HG02981 (cell line): ENCODE data around the gene KLHL41.
"Not testable (repeated sequence)": the region's sequence is repeated elsewhere in the genome, so short reads cannot be mapped to it uniquely, and the experiment has no call there.

ENCODE experiments used
- ATAC-seq: cut with Tn5 transposase; IDR thresholded peaks from one replicate; pipeline ENCODE4 v1.9.1; 2021; ENCODE audit warnings: mild to moderate bottlenecking, moderate library complexity; ENCODE audit not compliant: unreplicated experiment

The KLHL41 gene

GRCh38 chr2:169507698-169508097 lies 1.8 kb upstream of the KLHL41 start:
- no peak for ATAC-seq

DNA sequence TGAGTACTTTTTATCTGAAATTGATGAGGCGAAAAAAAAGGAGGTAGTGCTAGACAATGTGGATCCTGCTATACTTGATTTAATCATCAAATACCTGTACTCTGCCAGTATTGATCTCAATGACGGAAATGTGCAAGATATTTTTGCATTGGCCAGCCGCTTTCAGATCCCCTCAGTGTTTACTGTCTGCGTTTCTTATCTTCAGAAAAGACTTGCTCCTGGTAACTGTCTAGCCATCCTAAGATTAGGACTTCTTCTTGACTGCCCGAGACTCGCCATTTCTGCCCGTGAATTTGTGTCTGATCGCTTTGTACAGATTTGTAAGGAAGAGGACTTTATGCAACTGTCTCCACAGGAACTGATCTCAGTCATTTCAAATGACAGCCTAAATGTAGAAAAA lies 453 bp downstream of the KLHL41 start:
- no peak for ATAC-seq

- no peak for ATAC-seq
Measured at GRCh38 chr2:169510496-169510895, 994 bp downstream of the KLHL41 start.

DNA sequence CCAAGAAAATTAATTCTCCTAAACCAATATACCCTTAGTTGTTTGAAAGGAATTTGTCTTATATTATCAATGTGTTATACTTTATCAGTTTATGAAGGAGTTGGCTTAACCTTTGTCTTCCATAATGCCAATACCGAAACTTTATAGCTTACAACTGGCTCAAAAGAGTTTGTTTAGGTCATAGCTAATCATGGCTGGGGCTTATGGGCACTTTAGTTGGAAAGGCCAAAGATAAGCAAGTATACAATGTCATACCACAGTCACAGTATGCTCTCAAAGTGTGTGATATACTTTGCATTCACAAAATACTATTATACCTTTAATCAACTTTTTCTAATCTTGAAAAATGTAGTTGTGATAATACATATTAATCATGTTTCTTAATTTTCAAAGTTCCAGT lies 2.3 kb downstream of the KLHL41 start:
- ATAC-seq = no peak

- no peak for ATAC-seq
Measured at GRCh38 chr2:169512525-169512924, 3.0 kb downstream of the KLHL41 start.

DNA sequence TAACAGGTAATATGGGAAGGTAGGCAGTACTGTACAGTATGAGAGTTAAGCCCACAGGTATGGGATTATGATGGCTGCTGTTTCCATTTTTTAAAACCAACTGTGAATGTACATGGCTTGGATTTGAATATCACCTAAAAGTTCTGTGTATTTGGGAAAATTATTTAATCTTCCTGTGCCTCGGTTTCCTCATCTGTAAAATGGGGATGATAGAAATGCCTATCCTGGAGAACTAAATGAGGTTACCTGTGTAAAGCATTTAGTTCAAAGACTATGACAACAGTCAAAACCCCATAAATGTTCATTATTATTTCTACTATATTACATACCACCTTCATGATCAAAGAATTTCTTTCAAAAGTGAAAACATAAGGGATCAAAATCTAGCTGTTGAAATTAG lies 3.6 kb downstream of the KLHL41 start:
- ATAC-seq = no peak

DNA sequence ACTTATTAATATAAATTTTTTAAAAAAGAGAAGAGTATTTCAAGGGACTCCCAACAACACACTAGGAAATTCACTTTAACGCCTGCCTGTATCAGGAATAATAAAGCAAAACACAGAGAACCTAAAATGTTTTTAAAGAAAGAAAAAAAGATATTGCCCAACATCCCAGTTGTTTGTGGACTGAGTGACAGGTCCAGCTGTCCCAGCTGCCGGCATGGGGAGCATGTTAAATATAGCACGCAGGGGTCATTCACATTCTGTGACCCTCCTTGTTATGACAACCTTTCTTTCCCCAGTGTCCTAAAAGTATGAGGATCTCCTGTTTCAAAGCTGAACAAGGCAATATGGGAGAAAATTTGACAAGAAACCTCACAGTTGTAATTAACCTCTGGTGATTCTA lies 4.4 kb downstream of the KLHL41 start:
- ATAC-seq = no peak

DNA sequence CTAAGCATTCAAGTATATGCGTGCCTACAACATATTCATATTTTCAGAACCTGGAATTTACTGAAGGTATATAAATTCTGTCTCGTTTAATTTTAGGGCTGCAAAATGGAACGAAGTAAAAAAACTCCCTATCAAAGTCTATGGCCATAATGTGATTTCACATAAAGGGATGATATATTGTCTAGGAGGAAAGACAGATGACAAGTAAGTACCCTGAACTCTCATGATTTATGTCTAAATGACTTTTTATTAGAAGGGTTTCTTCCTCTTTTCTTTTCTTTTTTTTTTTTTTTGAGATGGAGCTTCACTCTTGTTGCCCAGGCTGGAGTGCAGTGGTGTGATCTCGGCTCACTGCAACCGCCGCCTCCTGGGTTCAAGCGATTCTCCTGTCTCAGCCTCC lies 5.3 kb downstream of the KLHL41 start:
- not testable (repeated sequence) for ATAC-seq

GRCh38 chr2:169516488-169516995 lies 7.0 kb downstream of the KLHL41 start:
- not testable (repeated sequence) for ATAC-seq

GRCh38 chr2:169520896-169521295 lies 11.4 kb downstream of the KLHL41 start:
- no peak for ATAC-seq

DNA sequence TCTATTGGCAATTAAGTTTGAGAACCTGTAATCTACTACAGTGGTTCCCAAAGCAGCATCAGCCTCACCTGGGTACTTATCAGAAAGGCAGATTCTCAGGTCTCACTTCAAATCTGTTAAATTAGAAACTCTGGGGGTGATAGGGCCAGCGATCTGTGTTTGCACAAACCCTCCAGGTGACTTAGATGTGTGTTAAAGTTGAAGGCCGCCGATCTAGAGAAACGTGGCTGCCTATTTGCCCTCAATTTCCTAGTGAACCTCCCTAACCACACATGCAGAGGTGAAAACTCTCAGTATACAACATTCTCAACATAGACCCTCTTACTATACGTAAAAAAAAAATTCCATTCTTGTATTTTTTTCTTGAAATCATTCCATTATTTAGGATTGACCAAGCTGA lies 14.2 kb downstream of the KLHL41 start:
- ATAC-seq = no peak

GRCh38 chr2:169525434-169525833 lies 15.9 kb downstream of the KLHL41 start:
- no peak for ATAC-seq

- no peak for ATAC-seq
Measured at GRCh38 chr2:169526451-169526850, 16.9 kb downstream of the KLHL41 start.

GRCh38 chr2:169528271-169528701 lies 18.8 kb downstream of the KLHL41 start:
- peak; percentile 91 for ATAC-seq

- not testable (repeated sequence) for ATAC-seq
Measured at GRCh38 chr2:169539460-169539859, 30.0 kb downstream of the KLHL41 start.

DNA sequence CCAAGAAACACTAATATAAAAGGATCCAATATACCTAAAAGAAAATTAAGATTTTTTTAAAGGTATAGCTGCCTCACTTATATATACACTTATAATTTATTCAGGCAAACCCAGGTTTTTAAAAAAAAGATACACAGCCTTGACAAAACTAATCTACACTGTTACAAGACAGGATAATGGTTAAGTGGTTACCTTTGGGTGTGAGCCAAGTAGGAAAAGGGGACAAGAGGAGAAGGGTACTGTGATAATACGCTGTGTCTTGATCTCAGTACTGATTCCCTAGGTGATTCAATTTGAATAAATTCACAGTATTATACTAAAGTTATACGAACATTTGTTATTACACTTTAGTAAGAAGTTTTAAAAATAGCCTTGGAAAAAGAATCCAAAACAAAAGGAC lies 30.6 kb downstream of the KLHL41 start:
- no peak for ATAC-seq

DNA sequence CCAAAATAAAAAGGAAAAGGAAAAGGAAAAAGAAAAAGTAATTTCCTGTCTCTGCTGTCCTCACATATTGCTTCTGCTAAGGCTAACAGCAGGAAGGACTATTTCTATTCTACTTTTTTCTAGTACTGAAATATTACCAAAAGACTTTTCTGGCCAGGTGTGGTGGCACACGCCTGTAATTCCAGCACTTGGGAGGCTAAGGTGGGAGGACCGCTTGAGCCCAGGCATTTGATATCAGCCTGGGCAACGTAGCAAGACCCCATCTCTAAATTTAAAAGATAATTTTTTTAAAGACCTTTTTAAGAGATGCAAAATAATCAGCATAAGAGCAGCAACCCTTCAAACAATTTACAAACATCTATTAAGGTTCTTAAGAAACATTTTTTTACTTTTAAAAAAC lies 32.9 kb downstream of the KLHL41 start:
- ATAC-seq = no peak

DNA sequence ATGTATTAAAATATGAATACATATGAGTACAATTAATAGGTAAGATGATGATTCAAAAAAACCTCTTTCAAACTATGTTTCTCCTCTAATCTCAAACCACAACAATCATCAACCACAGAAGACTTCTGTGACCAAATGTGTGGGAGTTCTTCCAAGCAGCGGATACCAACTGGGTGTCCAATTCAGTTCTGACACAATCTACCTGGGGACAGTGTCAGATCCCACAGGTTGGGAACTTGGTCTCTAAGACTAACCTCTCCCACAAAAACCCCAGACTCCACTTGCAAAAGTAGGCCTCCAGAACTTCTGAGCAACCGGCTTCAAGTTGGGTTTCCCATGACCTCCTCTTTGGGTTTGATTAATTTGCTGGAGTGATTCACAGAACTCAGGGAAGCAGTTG lies 37.3 kb downstream of the KLHL41 start:
- ATAC-seq = no peak

DNA sequence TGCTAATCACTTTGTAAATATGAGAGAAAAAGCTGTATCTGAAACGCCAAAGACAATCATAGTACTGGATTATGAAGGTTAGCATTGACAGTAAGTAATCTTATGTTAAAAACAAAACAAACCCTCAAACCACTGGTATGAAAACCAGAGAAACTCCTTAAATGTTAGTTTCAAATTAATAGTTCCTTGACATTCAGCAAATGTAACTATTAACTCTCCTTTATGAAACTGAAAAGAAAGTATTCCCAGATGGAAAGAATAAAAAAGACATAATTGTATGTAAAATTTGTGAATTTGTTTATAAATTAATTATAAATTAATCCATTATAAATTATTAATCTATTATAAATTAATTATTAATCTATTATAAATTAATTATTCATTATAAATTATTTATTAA lies 51.9 kb downstream of the KLHL41 start:
- no peak for ATAC-seq

GRCh38 chr2:169562084-169562483 lies 52.6 kb downstream of the KLHL41 start:
- not testable (repeated sequence) for ATAC-seq

DNA sequence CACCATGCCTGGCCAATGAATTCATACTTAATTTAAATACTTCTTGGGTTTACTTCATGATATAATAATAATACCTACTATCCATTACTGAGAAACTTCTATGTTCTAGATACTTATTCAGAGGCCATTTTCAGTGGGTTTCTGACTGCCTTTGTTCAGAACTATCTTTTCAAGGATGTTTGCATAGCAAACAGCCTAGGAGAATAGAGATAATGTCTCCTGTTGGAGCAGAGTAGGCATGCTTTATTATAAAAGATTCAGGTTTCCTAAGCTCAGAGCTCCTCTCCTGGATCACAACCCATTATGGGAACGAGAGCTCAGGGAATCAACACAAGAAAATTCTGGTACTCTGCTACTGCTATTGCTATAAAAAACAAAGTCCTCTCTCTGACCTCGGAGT lies 53.0 kb downstream of the KLHL41 start:
- ATAC-seq = no peak

- ATAC-seq = no peak
Measured at GRCh38 chr2:169565686-169566085, 56.2 kb downstream of the KLHL41 start.

DNA sequence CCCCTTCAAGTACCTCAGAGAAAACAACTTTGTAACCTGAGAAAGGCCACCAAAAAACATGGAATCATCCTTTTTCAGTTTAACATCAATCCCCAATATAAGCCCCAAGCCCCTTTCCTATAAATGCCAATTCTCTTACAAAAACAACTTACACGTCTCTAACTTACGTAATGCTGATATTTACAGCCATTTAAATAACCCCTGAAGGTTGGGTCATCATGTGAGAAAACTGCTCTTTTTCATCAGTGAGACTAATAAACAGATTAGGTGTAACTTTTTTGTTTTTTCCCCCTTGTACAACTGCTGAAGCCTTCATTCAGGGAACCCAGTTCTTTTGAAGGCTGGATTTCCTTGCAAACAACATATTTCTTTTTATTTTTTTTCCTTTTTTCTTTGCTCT lies 60.4 kb downstream of the KLHL41 start:
- ATAC-seq = no peak

- not testable (repeated sequence) for ATAC-seq
Measured at GRCh38 chr2:169570752-169571151, 61.2 kb downstream of the KLHL41 start.
